HG03039 (cell line): Measurements from ENCODE around the gene NFKBIB.
"Not testable (repeated sequence)": the region's sequence is repeated elsewhere in the genome, so short reads cannot be mapped to it uniquely, and the experiment has no call there.

Experiments
- ATAC-seq: cut with Tn5 transposase; IDR thresholded peaks from one replicate; pipeline ENCODE4 v1.9.1; 2021; ENCODE audit warnings: mild to moderate bottlenecking, moderate library complexity; ENCODE audit not compliant: unreplicated experiment

NFKBIB gene

DNA sequence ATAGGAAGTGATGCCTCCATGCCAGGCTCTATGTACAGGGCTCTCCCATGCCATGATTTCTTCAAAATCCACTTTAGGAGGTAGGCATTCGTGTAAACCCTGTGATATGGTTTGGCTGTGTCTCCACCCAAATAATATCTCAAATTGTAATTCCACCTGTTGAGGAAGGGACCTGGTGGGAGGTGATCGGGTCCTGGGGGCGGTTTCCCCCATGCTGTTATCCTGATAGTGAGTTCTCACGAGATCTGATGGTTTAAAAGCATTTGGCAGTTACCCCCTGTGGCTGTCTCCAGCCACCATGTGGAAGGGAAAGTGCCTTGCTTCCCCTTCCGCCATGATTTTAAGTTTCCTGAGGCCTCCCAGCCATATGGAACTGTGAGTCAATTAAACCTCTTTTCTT is 22.7 kb downstream of the NFKBIB start:
- no peak for ATAC-seq

DNA sequence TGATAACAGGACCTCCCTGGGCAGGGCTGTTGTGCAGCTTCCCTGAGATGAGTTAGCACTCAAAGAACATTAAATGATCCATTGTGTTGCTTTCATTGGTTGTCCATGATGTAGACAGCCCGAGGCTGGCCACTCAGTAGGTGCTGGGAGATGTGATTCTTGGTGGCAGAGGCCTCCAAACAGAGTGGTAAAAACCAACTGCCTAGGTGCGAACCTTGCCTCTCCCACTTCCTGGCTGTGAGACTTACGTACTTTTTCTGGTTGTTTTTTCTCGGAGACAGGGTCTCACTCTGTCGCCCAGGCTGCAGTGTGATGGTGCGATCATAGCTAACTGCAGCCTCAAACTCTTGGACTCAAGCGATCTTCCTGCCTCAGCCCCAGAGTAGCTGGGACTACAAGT is 24.6 kb downstream of the NFKBIB start:
- no peak for ATAC-seq

DNA sequence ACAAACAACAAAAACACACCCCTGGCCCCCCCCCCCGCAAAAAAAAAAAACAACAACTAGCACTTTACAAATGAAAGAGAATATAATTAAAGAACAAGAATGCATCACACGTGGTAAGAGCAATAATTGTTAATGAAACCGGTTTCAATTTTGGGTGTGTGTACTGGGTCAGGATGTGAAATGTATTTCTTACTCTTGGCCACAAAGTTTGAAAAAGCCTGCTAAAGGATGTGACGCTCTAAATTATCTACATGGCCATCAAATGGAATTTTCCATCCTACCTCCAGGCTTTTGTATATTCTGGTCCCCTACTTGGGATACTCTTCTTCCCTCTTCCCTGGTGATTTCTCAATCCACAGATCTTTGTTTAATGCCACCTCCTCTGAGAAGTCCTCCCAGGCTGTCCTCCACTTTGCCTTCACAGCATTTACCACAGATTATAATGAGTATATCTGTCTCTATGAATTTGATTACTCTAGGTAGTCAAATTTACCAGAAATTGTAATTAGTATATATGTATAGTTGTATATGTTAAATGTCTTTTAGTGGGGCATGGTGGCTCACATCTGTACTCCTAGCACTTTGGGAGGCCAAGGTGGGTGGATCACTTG is 28.7 kb downstream of the NFKBIB start:
- no peak for ATAC-seq

DNA sequence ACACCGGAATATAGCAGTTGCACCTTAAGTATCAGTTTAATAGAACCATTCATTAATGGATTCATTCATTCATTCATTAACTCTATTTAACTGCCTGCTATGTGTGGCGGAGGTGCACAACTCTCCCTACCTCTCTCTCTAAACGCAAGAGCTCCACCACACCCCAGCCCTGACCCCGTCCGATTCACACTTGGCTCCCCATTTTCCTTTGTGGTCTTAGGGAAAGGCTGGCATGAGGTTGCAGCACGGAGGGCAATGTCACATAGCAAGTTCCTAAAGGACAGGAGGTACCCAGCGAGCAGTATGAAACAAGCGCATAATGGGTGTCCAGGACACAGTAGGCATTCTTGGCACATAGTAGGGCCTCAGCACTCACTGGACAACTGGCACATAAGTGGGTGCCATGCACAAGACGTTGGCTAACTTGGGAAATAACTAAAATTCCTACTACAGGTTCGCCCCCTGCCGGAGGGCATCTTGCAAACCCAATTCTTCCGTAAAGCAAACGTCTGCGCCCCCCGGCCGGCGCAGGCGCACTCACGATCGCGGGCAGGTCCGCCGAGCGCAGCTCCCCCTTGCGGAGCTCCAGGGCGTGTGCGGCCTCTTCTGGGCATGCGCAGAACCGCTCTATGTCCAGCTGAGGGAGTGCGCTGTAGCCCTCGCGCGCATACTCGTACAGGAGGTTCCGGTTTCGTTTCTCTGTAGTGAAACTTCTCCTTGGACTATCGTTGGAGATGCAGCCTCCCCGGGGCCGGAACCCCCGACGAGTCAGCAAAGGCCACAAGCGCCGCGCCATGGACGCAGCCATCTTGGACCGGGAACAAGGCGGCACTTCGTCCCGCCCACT is 30.4 kb downstream of the NFKBIB start, which contains the start of gene SARS2:
TSS of gene SARS2 (minus strand) at position 835 of the 847 bp plus-strand sequence. CDS start at position 808, 27 bp downstream.
- peak; percentile 67 for ATAC-seq

DNA sequence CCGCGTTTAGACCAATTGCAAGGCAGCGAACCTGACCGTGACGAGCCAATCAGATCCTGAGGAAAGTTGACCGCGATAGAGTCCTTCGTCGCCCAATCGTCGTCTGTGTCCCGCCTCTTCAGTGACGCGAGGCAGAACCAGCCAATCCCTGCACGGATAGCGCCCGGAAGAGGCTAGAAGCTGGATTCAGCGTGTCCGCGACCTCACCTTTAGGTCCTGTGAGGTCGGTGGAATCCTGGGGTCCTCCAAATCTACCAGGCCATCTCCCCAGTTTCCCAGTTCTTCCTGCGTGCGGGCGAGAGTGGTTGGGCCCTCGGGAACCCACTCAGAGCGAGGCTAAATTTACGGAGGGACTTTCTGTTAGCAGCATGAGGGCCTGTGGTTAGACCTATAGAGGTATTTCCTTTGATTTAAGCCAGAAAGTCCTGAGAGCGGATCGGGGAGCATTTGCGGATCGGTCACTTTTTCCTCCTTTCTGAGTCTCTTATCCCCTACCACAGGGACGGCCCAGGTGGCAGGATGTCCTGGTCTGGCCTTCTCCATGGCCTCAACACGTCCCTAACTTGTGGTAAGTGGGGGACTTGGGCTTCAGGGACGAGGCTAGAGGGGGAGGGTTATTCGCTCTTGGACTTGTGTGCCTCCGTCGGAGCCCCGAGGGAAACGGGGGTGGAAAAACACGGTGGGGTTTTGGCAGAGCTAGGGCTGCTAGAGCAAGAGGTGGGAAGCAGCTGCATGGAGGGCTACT is 31.2 kb downstream of the NFKBIB start, which contains the start of gene MRPS12:
TSS of gene MRPS12 (plus strand) at position 169 of the 745 bp plus-strand sequence. CDS start at position 520, 351 bp downstream.
- ATAC-seq = peak; percentile 88

DNA sequence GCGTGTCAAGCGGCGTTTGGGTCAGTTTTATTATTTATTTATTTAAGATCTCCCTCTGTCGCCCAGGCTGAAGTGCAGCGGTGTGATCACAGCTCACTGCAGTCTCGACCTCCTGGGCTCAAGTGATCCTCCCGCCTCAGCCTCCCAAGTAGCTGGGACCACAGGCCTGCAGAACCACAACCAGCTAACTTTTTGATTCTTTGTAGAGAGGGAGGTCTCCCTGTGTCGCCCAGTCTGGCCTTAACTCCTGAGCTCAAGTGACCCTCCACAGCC is 31.7 kb downstream of the NFKBIB start:
- ATAC-seq = no peak

DNA sequence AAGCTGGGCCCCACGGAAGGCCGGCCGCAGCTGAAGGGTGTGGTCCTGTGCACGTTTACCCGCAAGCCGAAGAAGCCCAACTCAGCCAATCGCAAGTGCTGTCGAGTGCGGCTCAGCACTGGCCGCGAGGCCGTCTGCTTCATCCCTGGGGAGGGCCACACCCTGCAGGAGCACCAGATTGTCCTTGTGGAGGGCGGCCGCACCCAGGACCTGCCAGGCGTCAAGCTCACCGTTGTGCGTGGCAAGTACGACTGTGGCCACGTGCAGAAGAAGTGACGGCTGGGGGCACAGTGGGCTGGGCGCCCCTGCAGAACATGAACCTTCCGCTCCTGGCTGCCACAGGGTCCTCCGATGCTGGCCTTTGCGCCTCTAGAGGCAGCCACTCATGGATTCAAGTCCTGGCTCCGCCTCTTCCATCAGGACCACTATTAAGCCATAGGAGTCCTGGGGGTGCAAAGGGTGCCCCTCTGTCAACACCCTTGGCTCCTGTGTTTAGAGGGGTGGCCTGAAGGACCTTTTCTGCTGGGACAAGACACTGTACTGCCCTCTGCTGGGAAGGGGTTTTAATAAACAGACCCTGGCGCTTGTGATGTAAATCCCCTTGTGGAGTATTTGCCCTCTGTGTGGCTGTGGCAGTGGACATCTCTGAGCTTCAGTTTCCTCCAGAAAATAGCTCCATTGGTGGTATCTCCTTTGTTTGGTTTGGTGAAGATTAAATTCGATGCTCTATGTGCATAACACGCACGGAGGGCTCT is 32.8 kb downstream of the NFKBIB start:
- ATAC-seq = no peak

DNA sequence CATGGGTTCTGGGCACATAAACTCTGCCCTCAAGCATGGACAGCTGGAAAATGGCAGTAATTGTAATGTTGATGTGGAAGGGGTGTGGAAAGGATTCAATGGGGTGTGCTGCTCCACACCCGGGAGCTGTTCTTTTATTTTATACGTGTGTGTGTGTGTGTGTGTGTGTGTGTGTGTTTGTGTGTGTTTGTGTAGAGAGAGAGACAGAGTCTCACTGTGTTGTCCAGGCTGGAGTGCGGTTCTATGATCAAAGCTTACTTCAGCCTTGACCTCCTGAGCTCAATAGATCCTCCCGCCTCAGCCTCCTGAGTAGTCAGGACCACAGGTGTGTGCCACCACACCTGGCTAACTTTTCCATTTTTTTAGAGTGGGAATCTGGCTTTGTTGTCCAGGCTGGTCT is 33.8 kb downstream of the NFKBIB start:
- no peak for ATAC-seq

DNA sequence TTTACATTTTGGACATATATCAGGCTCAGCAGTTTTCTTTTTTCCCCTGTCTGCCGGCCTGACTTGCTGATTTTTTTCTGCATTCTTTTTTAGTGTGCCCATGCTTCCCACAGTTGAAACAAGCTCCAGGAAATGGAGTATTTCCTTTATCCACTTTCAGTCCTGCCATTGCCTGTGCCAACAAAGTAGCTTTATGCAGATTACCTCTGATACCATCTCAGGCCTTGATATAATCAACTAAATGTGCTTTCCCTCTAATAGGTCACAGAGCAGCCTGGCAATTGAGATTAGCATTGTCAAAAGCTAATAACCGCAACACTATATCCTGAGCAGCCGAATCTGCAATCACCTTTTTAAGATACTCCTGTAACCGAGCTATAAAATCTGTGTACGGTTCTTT is 40.2 kb downstream of the NFKBIB start:
- no peak for ATAC-seq

DNA sequence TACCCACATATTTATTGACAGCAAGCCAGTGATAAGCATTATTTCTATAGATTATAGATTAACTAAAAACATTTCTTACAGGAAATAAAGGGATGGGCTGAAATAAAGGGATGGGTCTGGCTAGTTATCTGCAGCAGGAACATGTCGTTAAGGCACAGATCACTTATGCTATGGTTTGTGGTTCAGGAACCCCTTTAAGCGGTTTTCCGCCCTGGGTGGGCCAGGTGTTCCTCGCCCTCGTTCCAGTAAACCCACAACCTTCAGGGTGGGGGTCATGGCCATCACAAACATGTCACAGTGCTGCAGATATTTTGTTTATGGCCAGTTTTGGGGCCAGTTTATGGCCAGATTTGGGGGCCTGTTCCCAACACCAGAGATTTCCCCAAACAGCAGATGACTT is 41.7 kb downstream of the NFKBIB start:
- not testable (repeated sequence) for ATAC-seq

DNA sequence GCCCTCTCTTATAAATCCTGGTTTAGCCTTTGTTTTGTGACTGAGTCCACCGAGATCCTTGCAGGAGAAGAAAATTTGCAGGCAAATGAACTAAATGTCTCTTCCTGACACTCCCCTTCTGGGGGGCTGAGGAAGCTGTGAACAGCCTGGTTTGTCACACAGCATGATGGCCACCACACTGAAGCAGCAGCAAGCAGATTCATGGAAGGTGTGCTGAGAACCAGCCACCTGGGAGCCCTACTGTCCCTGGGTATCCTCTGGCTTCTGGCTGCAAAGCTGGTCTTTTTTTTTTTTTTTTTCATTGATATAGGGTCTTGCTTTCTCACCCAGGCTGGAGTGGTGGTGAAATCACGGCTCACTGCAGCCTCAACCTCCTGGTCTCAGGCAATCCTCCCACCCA is 42.2 kb downstream of the NFKBIB start:
- ATAC-seq = no peak

DNA sequence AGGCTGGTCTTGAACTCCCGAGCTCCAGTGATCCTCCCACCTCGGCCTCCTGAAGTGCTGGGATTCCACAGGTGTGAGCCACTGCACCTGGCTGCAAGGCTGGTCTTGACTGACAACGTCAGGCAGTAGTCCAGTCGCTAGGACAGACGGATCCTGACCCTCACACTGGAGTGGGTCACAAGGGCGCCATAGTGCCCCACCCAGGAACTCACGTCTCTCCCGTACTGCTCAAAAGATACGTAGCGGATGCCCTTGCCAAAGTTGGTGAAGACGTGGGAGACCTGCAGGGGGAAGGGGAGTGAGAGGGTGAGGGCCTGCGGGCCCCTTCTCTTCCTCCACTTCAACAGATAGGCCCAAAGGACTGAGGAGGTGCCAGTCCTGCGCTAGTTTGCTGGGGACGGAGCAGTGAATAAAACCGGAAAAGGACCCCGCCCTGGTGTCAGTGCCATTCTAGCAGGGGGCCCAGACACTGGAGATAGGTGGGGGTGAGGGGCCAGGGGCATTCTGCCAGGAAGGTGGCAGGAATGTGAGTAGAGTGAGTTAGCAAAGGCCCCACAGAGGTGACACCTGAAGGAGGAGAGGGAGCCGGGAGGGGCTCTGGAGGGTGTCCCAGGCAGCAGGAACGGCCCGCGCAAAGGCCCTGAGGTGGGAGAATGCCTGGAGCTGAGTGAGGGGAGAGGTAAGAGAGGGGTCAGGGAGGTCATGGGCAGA is 42.9 kb downstream of the NFKBIB start:
- no peak for ATAC-seq

DNA sequence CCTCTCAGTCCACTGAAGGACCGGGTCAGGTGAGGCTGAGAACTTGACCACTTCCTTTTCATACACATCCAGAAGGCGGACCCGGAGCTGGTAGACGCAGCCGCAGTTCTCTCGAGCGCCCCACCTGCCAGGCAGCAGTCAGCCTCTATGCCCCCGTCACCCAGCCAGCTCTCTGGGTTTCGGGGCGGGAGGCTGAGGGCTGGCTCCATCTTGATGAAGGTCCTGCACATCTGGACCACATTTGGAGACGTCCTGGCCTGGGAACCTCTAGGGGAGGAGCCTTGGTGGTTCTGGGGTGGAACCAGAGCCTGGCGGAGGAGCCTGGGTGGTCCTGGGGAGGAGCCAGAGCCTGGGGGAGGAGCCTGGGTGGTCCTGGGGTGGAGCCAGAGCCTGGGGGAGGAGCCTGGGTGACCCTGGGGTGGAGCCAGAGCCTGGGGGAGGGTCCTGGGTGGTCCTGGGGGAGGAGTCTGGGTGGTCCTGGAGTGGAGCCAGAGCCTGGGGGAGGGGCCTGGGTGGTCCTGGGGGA is 45.3 kb downstream of the NFKBIB start:
- ATAC-seq = no peak

DNA sequence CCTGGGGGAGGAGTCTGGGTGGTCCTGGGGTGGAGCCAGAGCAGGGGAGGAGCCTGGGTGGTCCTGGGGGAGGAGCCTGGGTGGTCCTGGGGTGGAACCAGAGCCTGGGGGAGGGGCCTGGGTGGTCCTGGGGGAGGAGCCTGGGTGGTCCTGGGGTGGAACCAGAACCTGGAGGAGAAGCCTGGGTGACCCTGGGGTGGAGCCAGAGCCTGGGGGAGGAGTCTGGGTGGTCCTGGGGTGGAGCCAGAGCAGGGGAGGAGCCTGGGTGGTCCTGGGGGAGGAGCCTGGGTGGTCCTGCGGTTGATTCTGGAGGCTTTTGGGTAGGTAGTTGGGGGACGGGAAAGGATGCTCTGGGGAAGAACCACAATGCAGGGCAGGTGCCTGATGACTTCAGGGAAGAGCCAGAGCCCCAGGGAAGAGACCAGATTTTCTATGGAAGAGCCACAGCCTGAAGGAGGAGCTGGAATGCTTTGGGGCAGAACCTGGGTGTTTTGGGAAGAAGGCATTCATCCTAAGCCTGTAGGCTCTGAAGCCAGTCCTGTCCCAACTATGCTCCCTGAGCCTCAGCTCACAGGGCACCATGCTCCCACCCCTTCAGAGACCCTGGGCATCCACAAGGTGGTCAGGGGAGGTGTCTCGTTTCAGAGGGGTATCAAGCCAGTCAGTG is 45.9 kb downstream of the NFKBIB start:
- no peak for ATAC-seq

DNA sequence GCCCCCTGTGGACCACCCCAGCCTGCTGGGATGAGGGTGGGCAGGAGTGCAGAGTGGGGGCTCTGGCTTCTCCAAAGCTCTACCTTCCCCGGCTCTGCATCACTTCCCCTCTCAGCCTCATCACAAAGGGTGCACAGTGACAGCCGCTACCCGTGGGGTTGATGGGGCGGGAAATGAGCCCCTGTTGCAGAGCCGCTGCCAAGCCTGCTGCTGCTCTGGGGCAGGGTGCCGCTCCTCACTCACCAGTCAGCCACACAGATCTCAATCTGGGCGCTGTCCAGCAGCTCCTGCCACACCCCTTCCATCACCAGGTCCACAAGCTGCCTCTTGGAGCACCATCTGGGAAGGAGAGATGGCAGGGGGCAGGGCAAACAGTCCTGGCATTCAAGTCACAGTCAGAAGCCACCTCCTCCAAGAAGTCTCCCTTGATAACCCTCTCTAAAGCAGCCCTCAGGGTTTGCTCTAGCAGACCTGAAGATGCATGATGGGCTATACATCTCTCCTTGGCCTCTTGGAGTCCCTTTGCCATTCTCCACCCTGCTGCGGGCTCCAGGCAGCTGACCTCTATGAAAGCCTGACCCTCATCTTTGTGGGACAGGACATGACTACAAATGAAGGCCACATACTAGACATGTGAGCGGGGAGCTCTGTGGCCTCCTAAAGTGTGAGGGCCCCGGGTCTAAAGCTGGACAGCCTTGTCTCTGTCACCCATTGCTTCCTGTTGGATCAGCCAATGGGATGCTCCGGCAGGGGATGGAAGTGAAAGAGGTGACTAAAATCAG is 46.7 kb downstream of the NFKBIB start:
- ATAC-seq = no peak

DNA sequence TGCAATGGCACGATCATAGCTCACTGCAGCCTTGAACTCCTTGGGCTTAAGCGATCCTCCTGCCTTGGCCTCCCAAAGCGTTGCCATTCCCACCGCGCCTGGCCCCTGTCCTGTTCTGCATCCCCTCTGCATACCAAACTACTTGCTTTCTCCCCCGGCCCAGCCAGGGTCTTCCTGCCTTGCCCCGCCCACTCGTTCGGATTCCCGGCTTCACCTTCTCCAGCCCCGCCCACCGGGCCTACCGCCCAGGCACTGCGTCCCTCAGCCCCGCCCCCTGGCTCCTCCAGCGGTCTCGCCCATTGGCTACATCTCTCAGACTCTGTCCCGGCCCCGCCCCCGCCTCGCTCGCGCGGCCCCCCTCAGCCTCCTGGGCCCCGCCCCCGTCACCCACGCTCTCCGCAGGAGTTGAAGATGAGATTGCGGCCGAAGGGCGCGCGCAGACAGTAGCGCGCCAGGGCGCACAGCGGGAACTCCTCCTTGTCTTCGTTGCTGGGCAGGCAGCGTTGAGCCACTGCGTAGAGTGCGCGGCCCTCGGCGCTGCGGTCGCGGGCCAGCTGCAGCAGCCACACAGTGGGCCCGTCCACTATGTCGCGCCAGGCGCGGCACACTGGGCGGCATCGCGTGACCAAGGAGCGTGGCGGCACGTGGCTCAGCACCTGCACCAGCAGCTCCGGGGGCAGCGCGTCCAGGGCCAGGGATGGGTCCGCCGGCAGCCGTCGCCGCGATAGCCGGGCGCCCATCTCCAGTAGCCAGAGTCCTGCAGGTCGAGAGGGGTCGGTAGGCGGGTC is 50.0 kb downstream of the NFKBIB start:
- no peak for ATAC-seq

DNA sequence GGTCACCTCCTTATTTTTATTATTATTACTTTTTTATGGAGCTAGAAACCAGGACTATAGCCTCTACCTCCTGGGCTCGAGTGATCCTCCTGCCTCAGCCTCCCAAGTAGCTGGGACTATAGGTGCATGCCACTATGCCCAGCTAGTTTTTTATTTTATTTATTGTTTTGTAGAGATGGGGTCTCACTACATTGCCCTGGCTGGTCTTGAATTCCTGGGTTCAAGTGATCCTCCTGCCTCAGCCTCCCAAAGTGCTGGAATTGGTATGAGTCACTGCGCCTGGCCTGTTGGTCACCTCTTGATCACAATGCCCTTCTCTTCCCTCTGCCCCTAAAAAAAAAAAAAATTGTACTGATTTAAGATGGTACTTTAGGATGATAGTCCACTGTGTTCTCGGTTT is 51.4 kb downstream of the NFKBIB start:
- no peak for ATAC-seq
